IMR-90 (cell line): ENCODE data around the gene AGMO.

Experiments
- BHLHE40 ChIP-seq: fragments of 150-350 bp; IDR thresholded peaks from 2 replicates; pipeline ENCODE4 v1.6.1; 2016; ENCODE audit warnings: mild to moderate bottlenecking, low read depth, low read length
- CHD1 ChIP-seq: IDR thresholded peaks from 2 replicates; pipeline ENCODE4 v1.6.1; 2012; ENCODE audit warnings: low read depth, low read length, improper control_type of control experiment
- ELK1 ChIP-seq: fragments of 150-350 bp; IDR thresholded peaks from 2 replicates; pipeline ENCODE4 v1.6.1; 2016; ENCODE audit warnings: low read depth, mild to moderate bottlenecking, low read length, moderate library complexity, borderline replicate concordance
- FOS ChIP-seq: fragments of 150-350 bp; IDR thresholded peaks from 2 replicates; pipeline ENCODE4 v1.6.1; 2016; ENCODE audit warnings: low read depth, low read length
- MXI1 ChIP-seq: IDR thresholded peaks from 2 replicates; pipeline ENCODE4 v1.6.1; 2012; ENCODE audit warnings: low read depth, mild to moderate bottlenecking, low read length, moderate library complexity, borderline replicate concordance
- POLR2A ChIP-seq: IDR thresholded peaks from 2 replicates; pipeline ENCODE4 v1.6.1; 2012; ENCODE audit warnings: mild to moderate bottlenecking, low read depth, low read length
- SMC3 ChIP-seq: fragments of 150-350 bp; IDR thresholded peaks from 2 replicates; pipeline ENCODE4 v1.6.1; 2016; ENCODE audit warnings: low read depth, mild to moderate bottlenecking, antibody characterized with exemption, low read length, moderate library complexity
- TF ChIP-seq, protein P1 (sequence below): conservative IDR thresholded peaks from 2 replicates; pipeline ENCODE4 v1.5.1; 2012; ENCODE audit warnings: mild to moderate bottlenecking, low read depth, low read length, improper control_type of control experiment
- TF ChIP-seq, protein P2 (sequence below): fragments of 150-350 bp; IDR thresholded peaks from 2 replicates; pipeline ENCODE4 v1.6.1; 2017; ENCODE audit warnings: mild to moderate bottlenecking, antibody characterized with exemption, low read length, low read depth

- TF ChIP-seq POLR2A (no peak), FOS (no peak), BHLHE40 (no peak), ELK1 (no peak), SMC3 (no peak), CHD1 (no peak), MXI1 (no peak)
- TF ChIP-seq, protein P1, sequence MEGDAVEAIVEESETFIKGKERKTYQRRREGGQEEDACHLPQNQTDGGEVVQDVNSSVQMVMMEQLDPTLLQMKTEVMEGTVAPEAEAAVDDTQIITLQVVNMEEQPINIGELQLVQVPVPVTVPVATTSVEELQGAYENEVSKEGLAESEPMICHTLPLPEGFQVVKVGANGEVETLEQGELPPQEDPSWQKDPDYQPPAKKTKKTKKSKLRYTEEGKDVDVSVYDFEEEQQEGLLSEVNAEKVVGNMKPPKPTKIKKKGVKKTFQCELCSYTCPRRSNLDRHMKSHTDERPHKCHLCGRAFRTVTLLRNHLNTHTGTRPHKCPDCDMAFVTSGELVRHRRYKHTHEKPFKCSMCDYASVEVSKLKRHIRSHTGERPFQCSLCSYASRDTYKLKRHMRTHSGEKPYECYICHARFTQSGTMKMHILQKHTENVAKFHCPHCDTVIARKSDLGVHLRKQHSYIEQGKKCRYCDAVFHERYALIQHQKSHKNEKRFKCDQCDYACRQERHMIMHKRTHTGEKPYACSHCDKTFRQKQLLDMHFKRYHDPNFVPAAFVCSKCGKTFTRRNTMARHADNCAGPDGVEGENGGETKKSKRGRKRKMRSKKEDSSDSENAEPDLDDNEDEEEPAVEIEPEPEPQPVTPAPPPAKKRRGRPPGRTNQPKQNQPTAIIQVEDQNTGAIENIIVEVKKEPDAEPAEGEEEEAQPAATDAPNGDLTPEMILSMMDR: no peak
- TF ChIP-seq, protein P2, sequence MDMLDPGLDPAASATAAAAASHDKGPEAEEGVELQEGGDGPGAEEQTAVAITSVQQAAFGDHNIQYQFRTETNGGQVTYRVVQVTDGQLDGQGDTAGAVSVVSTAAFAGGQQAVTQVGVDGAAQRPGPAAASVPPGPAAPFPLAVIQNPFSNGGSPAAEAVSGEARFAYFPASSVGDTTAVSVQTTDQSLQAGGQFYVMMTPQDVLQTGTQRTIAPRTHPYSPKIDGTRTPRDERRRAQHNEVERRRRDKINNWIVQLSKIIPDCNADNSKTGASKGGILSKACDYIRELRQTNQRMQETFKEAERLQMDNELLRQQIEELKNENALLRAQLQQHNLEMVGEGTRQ: no peak
Observed at GRCh38 chr7:15485998-15486397, 75.8 kb downstream of the AGMO start.
